NCI-H2227 (cell line): ENCODE data around the gene TMEM108.

ENCODE experiments used
- DNase-seq: peaks from one replicate; lab custom pipeline; 2025; ENCODE audit not compliant: unreplicated experiment; lab: John Stamatoyannopoulos, UW

Gene TMEM108

GRCh38 chr3:133053532-133053931, 15.3 kb downstream of the TMEM108 start:
- DNase-seq, result no peak

- no peak for DNase-seq
These were observed 16.4 kb downstream of the TMEM108 start for GRCh38 chr3:133054586-133054985.

- no peak for DNase-seq
These were observed 17.1 kb downstream of the TMEM108 start for GRCh38 chr3:133055339-133055738.

- no peak for DNase-seq
These were observed 20.1 kb downstream of the TMEM108 start for GRCh38 chr3:133058243-133058642.

- DNase-seq, result no peak
These were observed 20.6 kb downstream of the TMEM108 start for GRCh38 chr3:133058831-133059230.

- no peak for DNase-seq
These were observed 27.2 kb downstream of the TMEM108 start for GRCh38 chr3:133065193-133065961.

- DNase-seq, result no peak
These were observed 27.8 kb downstream of the TMEM108 start for GRCh38 chr3:133066026-133066425.

- DNase-seq, result no peak
These were observed 31.5 kb downstream of the TMEM108 start for GRCh38 chr3:133069556-133070286.

GRCh38 chr3:133074977-133075376, 36.8 kb downstream of the TMEM108 start:
- no peak for DNase-seq

GRCh38 chr3:133077688-133078087, 39.5 kb downstream of the TMEM108 start:
- DNase-seq, result no peak

- no peak for DNase-seq
These were observed 41.4 kb downstream of the TMEM108 start for GRCh38 chr3:133079621-133080020.

- no peak for DNase-seq
These were observed 42.8 kb downstream of the TMEM108 start for GRCh38 chr3:133081016-133081415.

GRCh38 chr3:133083395-133083794, 45.2 kb downstream of the TMEM108 start:
- no peak for DNase-seq

- no peak for DNase-seq
These were observed 51.8 kb downstream of the TMEM108 start for GRCh38 chr3:133089906-133090485.

GRCh38 chr3:133092681-133093080, 54.5 kb downstream of the TMEM108 start:
- no peak for DNase-seq

- no peak for DNase-seq
These were observed 55.2 kb downstream of the TMEM108 start for GRCh38 chr3:133093366-133093765.

- DNase-seq, result no peak
These were observed 58.9 kb downstream of the TMEM108 start for GRCh38 chr3:133096900-133097613.

GRCh38 chr3:133103706-133104105, 65.5 kb downstream of the TMEM108 start:
- DNase-seq, result no peak

GRCh38 chr3:133106169-133106568, 68.0 kb downstream of the TMEM108 start:
- no peak for DNase-seq

- no peak for DNase-seq
These were observed 74.5 kb downstream of the TMEM108 start for GRCh38 chr3:133112666-133113065.

GRCh38 chr3:133113526-133113925, 75.3 kb downstream of the TMEM108 start:
- DNase-seq, result no peak
